K562 (cell line): Measurements from ENCODE around the gene EFCC1. TPM values are rescaled to one million over a fixed set of nuclear protein-coding genes. Genes with fewer than 3 reads are reported as not detected.
"Not testable (repeated sequence)": the region's sequence is repeated elsewhere in the genome, so short reads cannot be mapped to it uniquely, and the experiment has no call there.

Source experiments
- ATAC-seq: fragments of 200-7000 bp; cut with Tn5 transposase; 3 replicates; pipeline ENCODE4 v1.9.1; 2020; ENCODE audit warnings: moderate library complexity
- BruUV-seq: library from RNA; stranded (reverse); fragments of 400-500 nt; replicated peaks from 2 replicates; lab custom pipeline; 2021; lab: Mats Ljungman, UMichigan
- CTCF ChIA-PET: fragments of 300-600 bp; formaldehyde crosslinking; extraction: SDS; loops from one replicate; lab custom pipeline; 2021; ENCODE audit warnings: low intra/inter-chr PET ratio; lab: Yijun Ruan, JAX
- POLR2A ChIA-PET: fragments of 300-600, 350-650 bp; sonication (Branson Sonifier 250); formaldehyde crosslinking; extraction: SDS; loops from one replicate; lab custom pipeline; 2021; ENCODE audit warnings: antibody characterized with exemption, inconsistent platforms; lab: Yijun Ruan, JAX
- DNase-seq, 4 experiments: peaks; one replicate each; pipeline versions ENCODE4 v3.0.0 to v3.0.0-alpha.2; 2011 to 2018; ENCODE audit warnings: low spot score in 3 of 4, mixed read lengths in 3 of 4; ENCODE audit errors: extremely low read depth in 1 of 4
- FAIRE-seq: peaks from 2 replicates; lab custom pipeline; 2011; peaks lifted over from hg19 to GRCh38; lab: Jason Lieb, UNC
- H2AFZ ChIP-seq: 2 replicates; pipeline ENCODE4 v1.6.0; 2011; ENCODE audit warnings: low read depth, low read length, control low read depth, inconsistent platforms
- H3K27ac ChIP-seq: fragments of 200-600 bp; 3 replicates; pipeline ENCODE4 v1.8.0; 2011; ENCODE audit warnings: low read depth, mild to moderate bottlenecking, control low read depth, inconsistent platforms, low read length, moderate library complexity, mixed read lengths; ENCODE audit errors: extremely low read depth
- H3K27me3 ChIP-seq, 2 experiments: fragments of 300-600 bp in 1 of 2; 2 replicates in 1 of 2; 3 replicates in 1 of 2; pipeline versions ENCODE4 v1.6.0 to v1.8.0; 2011; ENCODE audit warnings: inconsistent platforms in 2 of 2, low read length in 2 of 2, mild to moderate bottlenecking in 1 of 2, mixed read lengths in 1 of 2, moderate library complexity in 1 of 2; ENCODE audit not compliant: control insufficient read depth in 2 of 2, insufficient read depth in 2 of 2
- H3K36me3 ChIP-seq: fragments of 300-600 bp; 3 replicates; pipeline ENCODE4 v1.8.0; 2011; ENCODE audit warnings: mild to moderate bottlenecking, low read length, inconsistent platforms; ENCODE audit not compliant: control insufficient read depth, insufficient read depth
- H3K4me1 ChIP-seq, 2 experiments: fragments of 200-600 bp in 1 of 2; replicated peaks in 1 of 2; 2 replicates in 1 of 2; 3 replicates in 1 of 2; pipeline versions ENCODE4 v1.5.1 to v1.8.0; 2011; ENCODE audit warnings: inconsistent platforms in 2 of 2, low read length in 2 of 2, mild to moderate bottlenecking in 1 of 2, mixed read lengths in 1 of 2, moderate library complexity in 1 of 2; ENCODE audit not compliant: control insufficient read depth in 2 of 2, insufficient read depth in 2 of 2
- H3K4me2 ChIP-seq: 2 replicates; pipeline ENCODE4 v1.6.1; 2011; ENCODE audit warnings: low read length, control low read depth, inconsistent platforms, mixed read lengths; ENCODE audit not compliant: insufficient read depth
- H3K4me3 ChIP-seq: fragments of 200-600 bp; sonication (generic), shearing (Covaris generic); 2 replicates; pipeline ENCODE4 v1.5.1; 2016; ENCODE audit warnings: control low read depth, inconsistent platforms
- H3K79me2 ChIP-seq: fragments of 200-600 bp; 3 replicates; pipeline ENCODE4 v1.8.0; 2011; ENCODE audit warnings: low read length, inconsistent platforms; ENCODE audit not compliant: control insufficient read depth, insufficient read depth
- H3K9ac ChIP-seq, 2 experiments: 2 replicates each; pipeline versions ENCODE4 v1.6.0 to v1.6.1; 2011; ENCODE audit warnings: low read depth in 2 of 2, low read length in 2 of 2, control low read depth in 1 of 2, inconsistent platforms in 1 of 2, mild to moderate bottlenecking in 1 of 2, mixed read lengths in 1 of 2; ENCODE audit not compliant: insufficient read depth in 1 of 2
- H3K9me1 ChIP-seq: one replicate; pipeline ENCODE4 v1.6.0; 2011; ENCODE audit warnings: inconsistent platforms, mild to moderate bottlenecking, low read length, moderate library complexity; ENCODE audit not compliant: control insufficient read depth, insufficient read depth
- H3K9me3 ChIP-seq: replicated peaks from 2 replicates; pipeline ENCODE4 v1.5.1; 2011; ENCODE audit warnings: low read depth, low read length, inconsistent platforms; ENCODE audit not compliant: control insufficient read depth, insufficient read depth
- H4K20me1 ChIP-seq: replicated peaks from 2 replicates; pipeline ENCODE4 v1.6.1; 2011; ENCODE audit warnings: low read length, inconsistent platforms, mixed read lengths; ENCODE audit not compliant: control insufficient read depth, insufficient read depth
- POLR2G ChIP-seq: fragments of 200-400 bp; formaldehyde crosslinking; IDR thresholded peaks from 2 replicates; pipeline ENCODE4 v1.6.1; 2017; ENCODE audit warnings: low read depth, mild to moderate bottlenecking, antibody characterized with exemption, low read length, moderate library complexity
- ZNF239 ChIP-seq: fragments of 250-450 bp; sonication (Bioruptor Pico); IDR thresholded peaks from 2 replicates; pipeline ENCODE4 v1.4.0; 2020; ENCODE audit warnings: mild to moderate bottlenecking
- whole genome bisulfite sequencing: fragments of 100-300 bp; shearing (Covaris generic); methylation state at CpG from one replicate; pipeline ENCODE4 v1.1.6; 2016; ENCODE audit warnings: low coverage, mixed read lengths; ENCODE audit not compliant: insufficient coverage; ENCODE audit errors: missing lambda C conversion rate; 5-methylcytosine and 5-hydroxymethylcytosine counted together
- in situ Hi-C: fragments of 300-500 bp; cut with MboI; formaldehyde crosslinking; loops from 4 replicates; pipeline ENCODE4 v1.15.0; 2018; ENCODE audit warnings: inconsistent platforms, mixed read lengths
- intact Hi-C: fragments of 100-400 bp; cut with micrococcal nuclease; formaldehyde crosslinking; loops from 2 replicates; pipeline ENCODE4 v1.14.2; 2022
- polyA plus RNA-seq, 8 experiments: library from polyadenylated mRNA; depleted of rRNA in 4 of 8; stranded (reverse) in 5 of 8; unstranded in 3 of 8; fragments of >200 nt; fragmentation: Nextera tagmentation in 2 of 8; fragmentation: Illumina TruSeq in 1 of 8; extraction: Ambion mirVana in 2 of 8; extraction: Trizol in 1 of 8; gene quantifications; 2 replicates each; pipeline versions ENCODE4 v1.2.1 to v1.2.3, GENCODE V29; 2011 to 2014; ENCODE audit warnings: inconsistent platforms in 1 of 8, missing spikeins in 1 of 8
- total RNA-seq, 7 experiments: library from RNA; depleted of rRNA in 6 of 7; stranded (reverse); fragments of >200 nt in 6 of 7; fragmentation: Illumina TruSeq in 2 of 7; extraction: Trizol in 2 of 7; gene quantifications; 2 replicates each; pipeline versions ENCODE4 v1.2.1 to v1.2.3, GENCODE V29; 2011 to 2021; ENCODE audit warnings: low replicate concordance in 1 of 7

Gene EFCC1
- total and polyA plus RNA-seq, 9 of the 15 experiments (the other 6 are each of a cell fraction or from before 2014, with no cell fraction given): not detected

- ATAC-seq (no peak), DNase-seq (no peak), FAIRE-seq (no peak)
- no TSS peak for BruUV-seq
- WGBS: 57% methylated on average over 6 of the region's 8 CpGs
- POLR2A ChIA-PET: no interaction called here
- TF ChIP-seq POLR2G: 0 out of 2 replicates have a peak, but pooled peaks have one; percentile 27
- TF ChIP-seq ZNF239 (CRISPR knock-in tag): no peak
- Histone ChIP-seq H3K9ac (0 out of 4 replicates have a peak overlapping the region, but pooled peaks of 1 of the 2 experiments have one; percentile 48), H3K36me3 (no peaks in the 10 kb centered on the region), H3K27ac (no peak overlapping the region), H3K4me3 (no peak overlapping the region), H3K4me2 (no peak overlapping the region), H3K9me3 (no peaks in the 10 kb centered on the region), H3K79me2 (no peaks in the 10 kb centered on the region), H2AFZ (no peak overlapping the region), H3K4me1 (peaks cover 0 to 10% of the 10 kb centered on the region in 2 experiments; a peak in 3 of 5 replicates), H4K20me1 (no peaks in the 10 kb centered on the region), H3K27me3 (no peaks in the 10 kb centered on the region), H3K9me1 (no peaks in the 10 kb centered on the region)
- in situ Hi-C loops (loop anchor here (10.0 kb wide), 1 partner anchor 112 kb away; no protein-coding TSS in a partner anchor), intact Hi-C loops (loop anchor here (2.0 to 10.0 kb wide), 2 partner anchors 34 to 62 kb away; no protein-coding TSS in a partner anchor)
- CTCF ChIA-PET: no interaction called here
Observed at GRCh38 chr3:129087138-129087702, 86.1 kb downstream of the EFCC1 start.

GRCh38 chr3:129087904-129088303 lies 86.8 kb downstream of the EFCC1 start:
- H3K4me1 ChIP-seq, H3K4me2 ChIP-seq, H3K27me3 ChIP-seq, H3K27ac ChIP-seq, H3K9me3 ChIP-seq, BruUV-seq, H3K4me3 ChIP-seq, CTCF ChIA-PET, POLR2A ChIA-PET, H4K20me1 ChIP-seq, H3K36me3 ChIP-seq, H2AFZ ChIP-seq, H3K9ac ChIP-seq, H3K79me2 ChIP-seq, H3K9me1 ChIP-seq: not testable (repeated sequence)
- in situ Hi-C loops: loop anchor here (10.0 kb wide), 1 partner anchor 113 kb away; no protein-coding TSS in a partner anchor
- ATAC-seq (peak; percentile 97), FAIRE-seq (peak; percentile 85), DNase-seq (peak in 1 of 4 experiments; percentile 28)
- no CpG with 5 or more reads among the region's 9 CpGs for WGBS
- intact Hi-C loops: loop anchor here (2.0 to 10.0 kb wide), 2 partner anchors 35 to 63 kb away; no protein-coding TSS in a partner anchor

GRCh38 chr3:129088312-129088711 lies 87.2 kb downstream of the EFCC1 start:
- CTCF ChIA-PET, H4K20me1 ChIP-seq, H3K9ac ChIP-seq, H3K9me1 ChIP-seq, POLR2A ChIA-PET, FAIRE-seq, H3K9me3 ChIP-seq, H3K36me3 ChIP-seq, H3K4me1 ChIP-seq, H3K4me3 ChIP-seq, H2AFZ ChIP-seq, H3K4me2 ChIP-seq, DNase-seq, H3K27ac ChIP-seq, BruUV-seq, H3K79me2 ChIP-seq, H3K27me3 ChIP-seq: not testable (repeated sequence)
- intact Hi-C loops (loop anchor here (10.0 kb wide), 1 partner anchor 64 kb away; no protein-coding TSS in a partner anchor), in situ Hi-C loops (loop anchor here (10.0 kb wide), 1 partner anchor 114 kb away; no protein-coding TSS in a partner anchor)
- ATAC-seq: peak; percentile 12
- no CpG with 5 or more reads among the region's 6 CpGs for WGBS
